ENCODE data around the gene DMRT3.

Gene DMRT3

GRCh38 chr9:974996-975739 is 1.3 kb upstream of the DMRT3 start:
- DNase-seq (ENCODE audit: low read depth) = no peak
- no peak overlapping the region for H3K4me3 ChIP-seq (ENCODE audit: low read length)
- TF ChIP-seq CTCF (IDR thresholded peaks at IDR 0.05; ENCODE audit: insufficient read depth, low read depth, low read length, missing control alignments) = no peak

GRCh38 chr9:975740-976257 is 656 bp upstream of the DMRT3 start:
- no peak for DNase-seq (ENCODE audit: low read depth)
- no peak for TF ChIP-seq CTCF (IDR thresholded peaks at IDR 0.05; ENCODE audit: insufficient read depth, low read depth, low read length, missing control alignments)
- no peak overlapping the region for H3K4me3 ChIP-seq (ENCODE audit: low read length)

- peak; percentile 38 for DNase-seq (ENCODE audit: low read depth)
- no peak for TF ChIP-seq CTCF (IDR thresholded peaks at IDR 0.05; ENCODE audit: insufficient read depth, low read depth, low read length, missing control alignments)
- peak overlapping the region; percentile 24 for H3K4me3 ChIP-seq (ENCODE audit: low read length)
Measured at GRCh38 chr9:976943-977837, 735 bp downstream of the DMRT3 start.

GRCh38 chr9:977838-978830 is 1.7 kb downstream of the DMRT3 start:
- H3K4me3 ChIP-seq (ENCODE audit: low read length) = no peak overlapping the region
- peak; percentile 16 for DNase-seq (ENCODE audit: low read depth)
- no peak for TF ChIP-seq CTCF (IDR thresholded peaks at IDR 0.05; ENCODE audit: insufficient read depth, low read depth, low read length, missing control alignments)

- DNase-seq (ENCODE audit: low read depth) = peak; percentile 20
- no peak for TF ChIP-seq CTCF (IDR thresholded peaks at IDR 0.05; ENCODE audit: insufficient read depth, low read depth, low read length, missing control alignments)
- no peak overlapping the region for H3K4me3 ChIP-seq (ENCODE audit: low read length)
Measured at GRCh38 chr9:979983-980382, 3.5 kb downstream of the DMRT3 start.

- no peak for DNase-seq (ENCODE audit: low read depth)
- no peak for TF ChIP-seq CTCF (IDR thresholded peaks at IDR 0.05; ENCODE audit: insufficient read depth, low read depth, low read length, missing control alignments)
- H3K4me3 ChIP-seq (ENCODE audit: low read length) = no peak overlapping the region
Measured at GRCh38 chr9:980640-981039, 4.2 kb downstream of the DMRT3 start.

All from epithelial cell of esophagus (primary cell).